LoVo (cell line): Measurements from ENCODE around the gene CENPVL1.
"Not testable (repeated sequence)": the region's sequence is repeated elsewhere in the genome, so short reads cannot be mapped to it uniquely, and the experiment has no call there.

Experiments
- DNase-seq: peaks from one replicate; pipeline ENCODE4 v3.0.0-alpha.2; 2016; ENCODE audit warnings: low spot score

The CENPVL1 gene

DNA sequence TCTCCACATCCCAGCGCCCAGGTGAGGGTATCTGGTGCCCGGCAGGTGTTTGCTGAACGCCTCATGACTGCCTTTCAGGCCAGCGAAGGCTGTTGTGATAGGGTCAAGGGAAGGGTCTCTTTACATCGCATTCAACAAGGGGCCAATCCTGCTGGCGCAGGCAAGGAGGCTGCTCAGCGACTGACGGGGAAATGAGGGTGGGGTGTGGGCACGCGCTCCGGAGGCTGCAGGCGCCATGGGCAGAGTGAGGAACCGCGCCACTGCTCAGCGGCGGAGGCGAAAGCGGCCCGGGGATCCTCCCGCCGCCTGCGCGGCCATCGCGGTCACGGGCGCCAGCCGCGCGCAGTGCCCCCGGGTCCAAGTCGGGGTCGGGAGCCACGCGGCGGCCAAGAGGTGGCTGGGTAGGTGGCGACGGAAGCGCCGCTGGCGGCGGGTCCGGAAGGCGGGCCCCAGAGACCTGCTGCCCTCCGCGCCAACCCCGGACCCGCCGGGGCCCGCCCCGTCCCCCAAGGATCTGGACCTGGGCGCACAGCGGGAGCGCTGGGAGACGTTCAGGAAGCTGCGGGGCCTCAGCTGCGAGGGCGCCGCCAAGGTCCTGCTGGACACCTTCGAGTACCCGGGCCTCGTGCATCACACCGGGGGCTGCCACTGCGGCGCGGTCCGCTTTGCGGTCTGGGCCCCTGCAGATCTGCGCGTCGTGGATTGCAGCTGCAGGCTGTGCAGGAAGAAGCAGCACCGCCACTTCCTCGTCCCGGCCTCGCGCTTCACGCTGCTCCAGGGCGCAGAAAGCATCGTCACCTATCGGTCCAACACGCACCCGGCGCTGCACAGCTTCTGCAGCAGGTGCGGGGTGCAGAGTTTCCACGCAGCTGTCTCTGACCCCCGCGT is at the start of gene CENPVL1:
Gene CENPVL1 (plus strand): TSS at position 236 of the 888 bp plus-strand sequence. CDS start 0 bp downstream, at position 236.
- DNase-seq = not testable (repeated sequence)

DNA sequence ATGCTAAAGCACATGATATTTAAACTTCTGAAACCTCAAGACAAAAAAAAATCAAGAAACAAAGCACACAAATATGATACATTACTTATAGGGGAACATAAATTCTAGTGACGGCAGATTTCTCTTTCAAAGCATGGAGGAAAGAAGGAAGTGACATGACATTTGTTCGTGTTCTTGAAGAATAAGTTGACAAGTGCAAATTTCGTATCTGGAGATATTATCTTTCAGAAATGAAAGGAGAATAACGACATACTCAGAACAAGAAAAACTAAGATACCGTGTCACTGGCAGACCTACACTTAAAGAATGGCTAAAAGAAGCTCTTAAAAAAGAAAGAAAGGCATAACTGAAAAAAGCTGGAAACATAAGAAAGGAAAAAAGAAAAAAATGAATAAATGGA is 44.3 kb upstream of the CENPVL1 start:
- DNase-seq = no peak

DNA sequence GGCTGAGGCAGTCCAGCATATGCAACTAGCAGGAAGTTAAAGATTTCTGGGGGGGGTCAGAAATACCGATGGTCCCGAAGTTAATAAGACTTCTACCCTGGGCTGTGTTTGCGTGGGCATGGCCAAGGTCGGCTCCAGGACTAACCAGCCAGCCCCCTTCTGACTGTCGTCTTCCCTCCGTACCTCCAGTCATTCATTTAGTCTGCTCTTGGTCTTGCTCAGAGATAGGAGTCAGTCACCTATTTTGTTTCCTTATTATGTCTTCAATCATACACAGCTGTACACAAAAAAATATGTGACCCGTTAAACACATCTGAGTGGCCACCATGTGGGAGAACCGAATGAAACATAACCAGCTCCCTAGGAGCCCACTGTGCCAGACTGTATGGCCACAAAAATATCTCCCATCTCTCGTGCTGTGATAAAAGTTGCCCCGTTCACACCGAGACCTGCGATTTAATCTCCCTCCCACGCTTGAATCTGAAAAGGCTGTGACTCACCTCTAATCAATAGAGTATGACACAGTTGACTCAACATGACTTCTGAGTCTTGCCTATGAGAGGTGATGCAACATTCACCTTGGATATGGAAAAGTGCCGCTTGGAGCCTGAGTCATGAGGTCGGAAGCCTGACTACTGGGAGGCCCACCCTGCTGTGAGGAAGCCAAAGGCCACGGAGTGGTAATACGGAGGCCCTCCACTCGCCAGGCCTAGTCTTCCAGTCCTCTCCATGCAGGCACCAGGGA is 30.5 kb upstream of the CENPVL1 start:
- not testable (repeated sequence) for DNase-seq

DNA sequence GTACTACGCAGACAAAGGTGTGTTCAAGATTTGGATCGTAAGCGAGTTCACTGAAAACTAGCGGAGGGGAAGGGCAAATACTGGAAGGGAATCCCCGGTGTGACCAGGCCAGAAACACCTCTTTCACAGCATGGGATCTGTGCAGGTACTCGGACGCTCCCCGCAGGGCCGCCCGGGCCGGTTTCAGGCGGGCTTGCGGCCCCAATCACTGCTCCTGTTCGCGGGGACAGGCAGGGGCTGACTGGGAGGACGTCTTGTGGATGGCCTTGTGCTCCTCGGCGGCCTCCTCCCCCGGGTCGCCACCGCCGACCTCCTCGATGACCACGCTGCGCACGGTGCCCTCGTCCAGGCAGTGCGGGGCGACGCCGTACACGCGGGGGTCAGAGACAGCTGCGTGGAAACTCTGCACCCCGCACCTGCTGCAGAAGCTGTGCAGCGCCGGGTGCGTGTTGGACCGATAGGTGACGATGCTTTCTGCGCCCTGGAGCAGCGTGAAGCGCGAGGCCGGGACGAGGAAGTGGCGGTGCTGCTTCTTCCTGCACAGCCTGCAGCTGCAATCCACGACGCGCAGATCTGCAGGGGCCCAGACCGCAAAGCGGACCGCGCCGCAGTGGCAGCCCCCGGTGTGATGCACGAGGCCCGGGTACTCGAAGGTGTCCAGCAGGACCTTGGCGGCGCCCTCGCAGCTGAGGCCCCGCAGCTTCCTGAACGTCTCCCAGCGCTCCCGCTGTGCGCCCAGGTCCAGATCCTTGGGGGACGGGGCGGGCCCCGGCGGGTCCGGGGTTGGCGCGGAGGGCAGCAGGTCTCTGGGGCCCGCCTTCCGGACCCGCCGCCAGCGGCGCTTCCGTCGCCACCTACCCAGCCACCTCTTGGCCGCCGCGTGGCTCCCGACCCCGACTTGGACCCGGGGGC is 28.2 kb upstream of the CENPVL1 start:
- DNase-seq = not testable (repeated sequence)

GRCh38 chrX:51682720-51683062 is 27.6 kb upstream of the CENPVL1 start, which contains the start of gene CENPVL2:
Gene CENPVL2 (minus strand): TSS chrX:51682831. CDS start chrX:51682831, 0 bp downstream.
- not testable (repeated sequence) for DNase-seq

DNA sequence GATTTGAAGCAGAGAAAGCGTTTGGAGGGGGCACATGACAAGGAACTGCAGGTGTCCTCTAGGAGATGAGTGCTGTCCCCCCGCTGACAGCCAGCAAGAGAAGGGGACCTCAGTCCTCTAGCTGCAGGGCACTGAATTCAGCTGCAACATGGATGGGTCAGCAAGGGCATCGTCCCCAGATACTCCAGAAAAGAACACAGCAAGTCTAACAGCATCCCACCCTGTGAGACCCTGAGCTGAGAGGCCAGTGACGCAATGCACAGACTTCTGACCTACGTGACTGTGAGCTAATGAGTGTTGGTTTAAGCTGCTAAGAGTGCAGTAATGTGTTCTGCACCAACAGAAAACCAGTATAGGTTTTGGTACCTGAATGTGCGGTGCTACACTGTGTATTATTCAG is 16.1 kb upstream of the CENPVL1 start:
- no peak for DNase-seq

DNA sequence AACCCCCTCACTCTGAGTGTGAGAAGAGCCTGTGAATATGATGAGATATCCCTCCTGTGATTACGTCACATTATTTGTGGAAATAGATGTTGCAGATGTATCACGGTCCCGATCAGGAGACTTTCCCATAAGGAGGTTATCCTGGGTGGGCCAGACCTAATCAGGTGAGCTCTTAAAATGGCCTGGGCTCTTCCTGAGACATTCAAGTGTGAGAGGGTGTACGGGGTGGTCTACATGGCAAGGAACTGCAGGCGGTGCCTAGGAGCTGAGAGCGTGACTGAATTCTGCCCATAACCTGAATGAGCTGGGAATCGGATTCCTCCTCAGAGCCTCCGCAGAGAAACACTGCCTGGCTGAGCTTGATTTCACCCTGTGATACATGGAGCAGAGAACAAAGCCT is 12.9 kb upstream of the CENPVL1 start:
- no peak for DNase-seq

GRCh38 chrX:51712943-51713647 is 2.8 kb downstream of the CENPVL1 start:
- not testable (repeated sequence) for DNase-seq

DNA sequence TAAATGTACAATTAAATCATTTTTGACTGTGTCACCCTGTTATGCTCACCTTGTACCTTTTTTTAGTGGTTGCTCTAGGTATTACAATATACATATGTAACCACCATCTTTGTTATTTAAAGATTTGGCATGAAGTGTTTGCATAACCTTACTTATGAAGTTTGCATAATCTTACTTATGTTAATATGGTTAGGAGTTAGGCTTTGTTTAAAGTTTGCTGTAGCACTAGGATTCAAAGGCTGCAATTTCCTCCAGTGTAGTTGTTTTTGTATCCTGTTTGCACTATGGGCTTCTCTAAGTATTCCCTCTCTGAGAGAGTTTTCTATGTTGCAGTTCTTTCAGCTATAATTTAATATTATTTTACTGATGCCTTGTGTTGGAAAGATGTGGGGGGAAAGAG is 17.9 kb downstream of the CENPVL1 start:
- no peak for DNase-seq

GRCh38 chrX:51737091-51737490 is 26.8 kb downstream of the CENPVL1 start:
- DNase-seq = no peak

DNA sequence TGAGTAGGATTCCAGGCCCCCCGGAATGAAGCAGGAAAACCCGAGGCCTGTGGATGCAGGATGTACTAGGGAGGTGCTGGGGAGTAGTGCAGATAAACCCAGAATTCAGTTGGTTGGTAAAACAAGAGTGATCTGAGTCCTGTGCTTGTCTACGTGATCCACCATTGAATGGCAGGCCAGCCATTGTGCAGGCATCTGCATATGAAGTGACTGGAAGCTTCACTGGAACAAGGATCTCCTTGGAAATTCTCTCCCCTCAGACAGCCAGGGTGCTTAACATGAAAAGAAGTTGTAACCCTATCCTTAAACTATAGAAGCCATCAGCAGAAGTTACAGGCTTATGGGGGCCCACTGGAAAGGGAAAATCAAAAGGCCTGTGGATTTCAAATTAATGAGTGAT is 32.3 kb downstream of the CENPVL1 start:
- DNase-seq = no peak

DNA sequence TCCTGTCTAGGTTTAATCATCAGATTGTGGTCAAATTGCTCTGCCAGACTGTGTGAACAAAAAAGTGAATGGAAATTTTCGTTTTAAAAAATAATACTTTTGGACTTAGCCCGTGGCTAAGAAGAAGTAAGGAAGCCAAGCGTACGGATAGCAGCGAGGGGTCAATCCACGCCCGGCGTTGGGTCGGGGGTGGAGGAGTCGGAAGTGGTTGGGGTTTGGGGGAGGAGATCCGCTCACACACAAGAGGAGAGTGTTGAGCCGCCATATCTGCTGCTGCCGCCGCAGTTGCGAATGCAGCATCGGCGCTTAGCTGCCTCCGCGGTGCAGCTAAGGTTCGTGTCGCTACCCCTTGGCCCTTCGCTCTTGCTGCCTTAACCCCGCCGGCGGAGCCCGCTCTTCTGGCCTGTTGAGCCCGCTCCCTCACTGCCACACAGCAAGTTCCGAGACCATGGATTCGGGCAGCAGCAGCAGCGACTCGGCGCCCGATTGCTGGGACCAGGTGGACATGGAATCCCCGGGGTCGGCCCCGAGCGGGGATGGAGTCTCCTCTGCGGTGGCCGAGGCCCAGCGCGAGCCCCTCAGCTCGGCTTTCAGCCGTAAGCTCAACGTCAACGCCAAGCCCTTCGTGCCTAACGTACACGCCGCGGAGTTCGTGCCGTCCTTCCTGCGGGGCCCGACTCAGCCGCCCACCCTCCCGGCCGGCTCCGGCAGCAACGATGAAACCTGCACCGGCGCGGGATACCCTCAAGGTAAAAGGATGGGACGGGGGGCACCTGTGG is 33.1 kb downstream of the CENPVL1 start, which contains the start of gene GSPT2:
Gene GSPT2 (plus strand): TSS at position 264 of the 779 bp plus-strand sequence. CDS start 185 bp downstream, at position 449.
- DNase-seq = no peak

DNA sequence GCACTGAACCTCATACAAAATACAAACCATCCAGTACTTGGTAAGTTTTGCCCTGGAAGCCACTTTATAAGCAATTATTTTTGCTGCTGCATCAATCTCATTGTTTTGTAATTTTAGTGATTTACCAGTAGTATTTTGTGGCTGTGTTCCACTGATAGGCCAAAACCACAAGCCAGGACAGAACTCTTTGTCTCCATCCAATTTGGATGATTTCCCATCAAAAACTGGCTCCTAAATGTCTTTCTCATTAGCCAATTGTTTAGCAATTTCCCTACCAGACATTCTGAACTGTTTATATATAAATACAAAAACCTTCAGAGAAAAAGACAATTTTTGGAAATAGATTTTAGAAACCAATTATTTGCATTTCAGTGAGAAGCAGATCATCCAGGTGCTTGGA is 37.4 kb downstream of the CENPVL1 start:
- no peak for DNase-seq

DNA sequence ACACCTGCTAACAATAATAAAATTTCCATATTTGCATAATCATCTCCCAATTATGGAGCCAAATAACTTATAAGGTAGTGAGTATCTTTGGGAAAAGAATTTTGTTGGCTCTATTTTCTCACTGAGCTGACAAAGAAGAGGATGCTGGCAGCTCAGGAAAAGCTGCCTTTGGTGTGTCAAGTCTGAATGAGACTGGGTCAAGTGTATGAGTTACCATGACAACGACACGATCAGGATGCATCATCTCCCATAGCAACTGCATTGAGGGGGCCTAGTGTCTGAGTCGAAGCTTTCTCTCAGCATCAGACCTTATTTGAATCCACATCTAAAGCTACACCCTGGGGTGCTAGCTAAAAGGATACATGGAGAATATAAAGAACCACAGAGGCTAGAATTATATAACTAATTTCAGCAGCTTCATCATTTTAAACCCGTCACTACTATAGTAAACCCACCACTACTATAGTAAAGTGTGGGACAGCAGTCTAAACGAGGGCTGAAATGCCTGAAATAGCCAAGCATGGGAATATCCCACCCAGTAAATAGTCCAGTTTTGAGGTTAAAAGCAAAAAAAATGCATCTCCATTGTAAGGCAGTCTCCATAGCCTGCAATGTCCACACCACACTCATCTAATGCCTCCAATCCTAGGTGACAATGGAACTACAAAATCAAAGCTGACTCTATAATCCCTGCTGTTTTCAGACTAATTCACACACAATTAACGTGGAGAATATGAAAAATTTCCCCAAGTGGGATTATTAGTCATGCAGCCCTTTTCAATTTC is 48.9 kb downstream of the CENPVL1 start:
- no peak for DNase-seq

DNA sequence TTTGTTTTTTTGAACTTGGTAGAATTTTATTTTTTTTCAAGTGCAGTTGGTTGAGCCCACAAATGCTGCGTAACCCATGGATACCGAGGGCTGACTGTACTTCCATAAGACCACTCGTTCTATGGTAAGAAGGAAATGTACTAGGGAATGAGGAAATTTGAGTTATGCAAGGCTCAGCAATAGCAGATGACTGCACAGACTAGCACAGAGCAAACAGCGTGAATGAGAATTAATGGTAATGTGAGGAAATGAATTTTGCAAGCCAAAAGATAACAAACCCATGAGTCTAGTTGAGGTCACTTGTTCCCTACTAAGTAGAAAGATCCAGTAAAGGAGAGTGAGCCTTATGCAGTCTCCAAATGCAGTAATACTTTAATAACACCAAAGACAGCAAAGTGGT is 50.3 kb downstream of the CENPVL1 start:
- DNase-seq = no peak
